HCT116 (cell line): ENCODE results near the gene SPATA45. TPM values are rescaled to one million over a fixed set of nuclear protein-coding genes. Genes with fewer than 3 reads are reported as not detected.

Experiments used
- ATAC-seq: fragments of 200-7000 bp; cut with Tn5 transposase; 2 replicates; pipeline ENCODE4 v1.9.1; 2020; ENCODE audit warnings: mild to moderate bottlenecking, moderate library complexity
- BruUV-seq: library from RNA; stranded (reverse); fragments of 400-500 nt; replicated peaks from 2 replicates; lab custom pipeline; 2021; lab: Mats Ljungman, UMichigan
- CTCF ChIA-PET: fragments of 300-600 bp; sonication (Branson Sonifier 250); formaldehyde crosslinking; loops from one replicate; lab custom pipeline; 2021; ENCODE audit warnings: antibody characterized with exemption; lab: Charles Lee
- POLR2A ChIA-PET: fragments of 300-600, 350-600 bp; sonication (Branson Sonifier 250); formaldehyde crosslinking; loops from one replicate; lab custom pipeline; 2021; ENCODE audit warnings: antibody characterized with exemption; lab: Charles Lee
- RAD21 ChIA-PET, 2 experiments: fragments of 300-600 bp; sonication (Branson Sonifier 250); formaldehyde crosslinking; loops; one replicate each; lab custom pipeline; 2023; ENCODE audit warnings: low total read pairs in 2 of 2; ENCODE audit not compliant: uncharacterized antibody in 2 of 2, unreplicated experiment in 2 of 2, low non-redundant PET in 1 of 2; lab: Charles Lee
- DNase-seq: peaks from one replicate; pipeline ENCODE4 v3.0.0-alpha.2; 2010; ENCODE audit warnings: low read depth, low spot score
- H2AFZ ChIP-seq: fragments of 200-600 bp; shearing (Covaris generic), sonication (generic); 2 replicates; pipeline ENCODE4 v1.6.1; 2017; ENCODE audit warnings: low read depth, mixed run types, mixed read lengths, antibody characterized with exemption, low read length; ENCODE audit not compliant: poor library complexity, severe bottlenecking
- H3K27ac ChIP-seq: 2 replicates; pipeline ENCODE4 v1.5.1; 2012; ENCODE audit warnings: low read depth, low read length
- H3K27me3 ChIP-seq: fragments of 200-600 bp; sonication (generic); 2 replicates; pipeline ENCODE4 v1.6.1; 2016; ENCODE audit warnings: mixed run types, low read length, mixed read lengths; ENCODE audit not compliant: insufficient read depth
- H3K36me3 ChIP-seq, 2 experiments: fragments of 200-500 bp in 1 of 2; fragments of 200-600 bp in 1 of 2; sonication (Bioruptor generic) in 1 of 2; sonication (generic) in 1 of 2; 2 replicates each; pipeline versions ENCODE4 v1.5.1 to v1.6.1; 2014 to 2016; ENCODE audit warnings: low read length in 2 of 2, inconsistent platforms in 1 of 2, mixed read lengths in 1 of 2, mixed run types in 1 of 2; ENCODE audit not compliant: insufficient read depth in 2 of 2, control insufficient read depth in 1 of 2
- H3K4me1 ChIP-seq, 2 experiments: fragments of 200-600 bp in 1 of 2; sonication (generic) in 1 of 2; 2 replicates each; pipeline versions ENCODE4 v1.5.1 to v1.6.1; 2012 to 2017; ENCODE audit warnings: low read length in 2 of 2, inconsistent platforms in 1 of 2, mild to moderate bottlenecking in 1 of 2, mixed read lengths in 1 of 2, mixed run types in 1 of 2, moderate library complexity in 1 of 2; ENCODE audit not compliant: insufficient read depth in 2 of 2, control insufficient read depth in 1 of 2
- H3K4me2 ChIP-seq: fragments of 200-600 bp; sonication (generic); 2 replicates; pipeline ENCODE4 v1.6.1; 2017; ENCODE audit warnings: mixed run types, low read length, mixed read lengths
- H3K4me3 ChIP-seq, 2 experiments: fragments of 200-600 bp in 1 of 2; sonication (generic) in 1 of 2; replicated peaks in 1 of 2; 2 replicates each; pipeline ENCODE4 v1.5.1; 2011 to 2016; ENCODE audit warnings: low read length in 2 of 2, control low read depth in 1 of 2, low read depth in 1 of 2, mild to moderate bottlenecking in 1 of 2, mixed read lengths in 1 of 2, mixed run types in 1 of 2
- H3K79me2 ChIP-seq: fragments of 200-600 bp; sonication (generic); 2 replicates; pipeline ENCODE4 v1.6.1; 2017; ENCODE audit warnings: mild to moderate bottlenecking, mixed run types, low read length, moderate library complexity, mixed read lengths; ENCODE audit not compliant: insufficient read depth
- H3K9ac ChIP-seq: fragments of 200-600 bp; sonication (generic); 2 replicates; pipeline ENCODE4 v1.6.1; 2016; ENCODE audit warnings: low read length, mixed read lengths
- H3K9me2 ChIP-seq: fragments of 200-600 bp; sonication (generic), shearing (Covaris generic); 2 replicates; pipeline ENCODE4 v1.6.1; 2017; ENCODE audit warnings: mixed run types, mild to moderate bottlenecking, moderate library complexity; ENCODE audit not compliant: insufficient read depth
- H3K9me3 ChIP-seq, 2 experiments: fragments of 200-500 bp in 1 of 2; fragments of 200-600 bp in 1 of 2; sonication (Bioruptor generic) in 1 of 2; sonication (generic) in 1 of 2; 2 replicates each; pipeline ENCODE4 v1.6.1; 2014 to 2017; ENCODE audit warnings: low read length in 2 of 2, mixed read lengths in 2 of 2, inconsistent platforms in 1 of 2, low read depth in 1 of 2, mild to moderate bottlenecking in 1 of 2, mixed run types in 1 of 2, moderate library complexity in 1 of 2; ENCODE audit not compliant: control insufficient read depth in 1 of 2, insufficient read depth in 1 of 2
- H4K20me1 ChIP-seq: fragments of 200-600 bp; sonication (generic), shearing (Covaris generic); 2 replicates; pipeline ENCODE4 v1.6.1; 2017; ENCODE audit warnings: mixed run types, mild to moderate bottlenecking, moderate library complexity; ENCODE audit not compliant: insufficient read depth
- ATF3 ChIP-seq: IDR thresholded peaks from 2 replicates; pipeline ENCODE4 v1.6.1; 2012
- CBX3 ChIP-seq: IDR thresholded peaks from 2 replicates; pipeline ENCODE4 v1.6.1; 2012; ENCODE audit warnings: low read depth
- CEBPB ChIP-seq: IDR thresholded peaks from 2 replicates; pipeline ENCODE4 v1.6.1; 2012; ENCODE audit warnings: low read depth
- CTCF ChIP-seq, 3 experiments: fragments of 200-600 bp in 1 of 3; sonication (generic) in 1 of 3; IDR thresholded peaks in 2 of 3; conservative IDR thresholded peaks in 1 of 3; 2 replicates each; pipeline ENCODE4 v1.5.1; 2012 to 2017; ENCODE audit warnings: low read depth in 2 of 3, low read length in 2 of 3, antibody characterized with exemption in 1 of 3, borderline replicate concordance in 1 of 3, control low read depth in 1 of 3, mild to moderate bottlenecking in 1 of 3, mixed read lengths in 1 of 3, mixed run types in 1 of 3, moderate library complexity in 1 of 3; ENCODE audit not compliant: insufficient read depth in 1 of 3
- EGR1 ChIP-seq: IDR thresholded peaks from 2 replicates; pipeline ENCODE4 v1.6.1; 2012; ENCODE audit warnings: low read depth
- EZH2 ChIP-seq: fragments of 200-600 bp; sonication (generic); IDR thresholded peaks from 2 replicates; pipeline ENCODE4 v1.6.1; 2017; ENCODE audit warnings: antibody characterized with exemption, mixed run types
- EZH2phosphoT487 ChIP-seq: fragments of 200-600 bp; IDR thresholded peaks from 2 replicates; pipeline ENCODE4 v1.6.1; 2018; ENCODE audit warnings: antibody characterized with exemption, borderline replicate concordance
- FOSL1 ChIP-seq: IDR thresholded peaks from 2 replicates; pipeline ENCODE4 v1.6.1; 2012; ENCODE audit warnings: low read depth
- JUND ChIP-seq: IDR thresholded peaks from 2 replicates; pipeline ENCODE4 v1.6.1; 2012
- MAX ChIP-seq: IDR thresholded peaks from 2 replicates; pipeline ENCODE4 v1.6.1; 2012
- POLR2AphosphoS5 ChIP-seq: IDR thresholded peaks from 2 replicates; pipeline ENCODE4 v1.6.1; 2011; ENCODE audit warnings: mild to moderate bottlenecking, low read depth, low read length, moderate library complexity
- REST ChIP-seq: IDR thresholded peaks from 2 replicates; pipeline ENCODE4 v1.6.1; 2012; ENCODE audit warnings: low read depth
- SIN3A ChIP-seq: IDR thresholded peaks from 2 replicates; pipeline ENCODE4 v1.6.1; 2012; ENCODE audit warnings: low read depth
- SP1 ChIP-seq: IDR thresholded peaks from 2 replicates; pipeline ENCODE4 v1.6.1; 2012; ENCODE audit warnings: low read depth
- SRF ChIP-seq: IDR thresholded peaks from 2 replicates; pipeline ENCODE4 v1.6.1; 2012; ENCODE audit warnings: low read depth
- TCF7L2 ChIP-seq: IDR thresholded peaks from 2 replicates; pipeline ENCODE4 v1.7.0; 2011; ENCODE audit warnings: borderline replicate concordance, inconsistent platforms; ENCODE audit not compliant: insufficient read depth, insufficient read length; ENCODE audit errors: extremely low read depth
- YY1 ChIP-seq: IDR thresholded peaks from 2 replicates; pipeline ENCODE4 v1.6.1; 2011; ENCODE audit warnings: low read length, low read depth, moderate library complexity, mild to moderate bottlenecking; ENCODE audit not compliant: insufficient replicate concordance; ENCODE audit errors: extremely low read depth
- ZBTB33 ChIP-seq: IDR thresholded peaks from 2 replicates; pipeline ENCODE4 v1.6.1; 2011; ENCODE audit warnings: mild to moderate bottlenecking, low read length, moderate library complexity; ENCODE audit not compliant: insufficient replicate concordance; ENCODE audit errors: extremely low read depth
- ZFX ChIP-seq: fragments of 450-650 bp; IDR thresholded peaks from 2 replicates; pipeline ENCODE4 v1.6.1; 2017
- intact Hi-C: fragments of 100-400 bp; cut with micrococcal nuclease; formaldehyde crosslinking; loops from 2 replicates; pipeline ENCODE4 v1.10.0; 2022
- total RNA-seq: library from RNA; stranded (reverse); gene quantifications from one replicate; pipeline ENCODE4 v1.2.1, GENCODE V29; 2021; ENCODE audit not compliant: unreplicated experiment

SPATA45 gene
- total RNA-seq, 1 experiment from 2014 or later: not detected

- ATAC-seq (peak; percentile 97), DNase-seq (peak; percentile 87)
- no peaks in the 10 kb centered on the region for H4K20me1 ChIP-seq
- H3K9ac ChIP-seq: peak within 1 kb of the TSS; percentile 92
- H2AFZ ChIP-seq: peak within 1 kb of the TSS; percentile 95
- H3K27me3 ChIP-seq: no peaks in the 10 kb centered on the region
- intact Hi-C loops: no loop called here
- ChIA-PET CTCF (interaction anchor here (0.9 to 1.2 kb wide), 2 partner anchors 43 to 381 kb away, joined by 3 to 4 read pairs; no protein-coding TSS in a partner anchor), POLR2A (interaction anchor here (0.7 to 1.4 kb wide), 6 partner anchors 10 to 110 kb away, joined by 3 to 9 read pairs (median 4); partner anchors contain the start of gene SPATA45), RAD21 (interaction anchor here in 1 of 2 experiments (0.6 kb wide), 1 partner anchor 398 kb away, joined by 3 read pairs; no protein-coding TSS in a partner anchor)
- peak within 1 kb of the TSS; percentile 89 for H3K4me2 ChIP-seq
- peak within 1 kb of the TSS; percentile 68 for H3K27ac ChIP-seq
- peak within 1 kb of the TSS; percentile 82 to 92 for H3K4me3 ChIP-seq
- BruUV-seq: no TSS peak
- peaks cover 0 to 7% of the 10 kb centered on the region in 2 experiments; a peak in 2 of 4 replicates for H3K36me3 ChIP-seq
- no peaks in the 10 kb centered on the region for H3K9me2 ChIP-seq
- peaks cover 13 to 19% of the 10 kb centered on the region in 2 experiments for H3K4me1 ChIP-seq
- H3K9me3 ChIP-seq: no peaks in the 10 kb centered on the region
- peaks cover 48% of the 10 kb centered on the region for H3K79me2 ChIP-seq
- TF ChIP-seq TCF7L2 (peak; percentile 50), SIN3A (peak; percentile 66; the same call in 1 of the 2 replicates), FOSL1 (no peak), SRF (no peak), EZH2 (no peak), ZBTB33 (peak; percentile 18), EGR1 (peak; percentile 92), JUND (no peak), CEBPB (no peak), SP1 (peak; percentile 55), EZH2phosphoT487 (no peak), CTCF (IDR thresholded peaks at IDR 0.05 in 2 of 3, conservative IDR thresholded peaks at IDR 0.05 in 1 of 3; ENCODE audit: borderline replicate concordance in 1 of 3, insufficient read depth in 1 of 3, low read depth in 2 of 3, low read length in 2 of 3) (no peak), ZFX (no peak), REST (no peak), CBX3 (peak; percentile 62; the same call in 1 of the 2 replicates), MAX (peak; percentile 87; the same call in 1 of the 2 replicates), YY1 (peak; percentile 30), POLR2AphosphoS5 (peak; percentile 83), ATF3 (no peak)
Observed at GRCh38 chr1:212857992-212858460, 10.6 kb upstream of the SPATA45 start, which contains the start of gene FLVCR1. FLVCR1 (plus strand) TSS chr1:212858275; CDS start chr1:212858453, 178 bp downstream.
